ENCODE results near the gene TARBP1. TPM values are rescaled to one million over a fixed set of nuclear protein-coding genes. Genes with fewer than 3 reads are reported as not detected.

Gene TARBP1
- total and polyA plus RNA-seq, 12 donors: 9.2 to 79.7 (median 14.4) TPM

- Histone ChIP-seq H3K27ac (peak within 1 kb of the TSS; percentile 93 to 99 (median 96)), H3K4me1 (replicated peaks in 1 of 2) (peaks cover 13 to 18% of the 10 kb centered on the region in 2 donors), H3K36me3 (replicated peaks in 1 of 2) (no peaks in the 10 kb centered on the region), H3K27me3 (no peaks in the 10 kb centered on the region), H3K4me3 (peak within 1 kb of the TSS; percentile 17 to 97 (median 88)), H3K9me3 (replicated peaks in 1 of 3) (no peaks in the 10 kb centered on the region)
- intact Hi-C loops (cut with DNase I): no loop called here
- 0 to 2% (median 1%) methylated on average over 31 to 62 of the region's 62 CpGs for WGBS, 4 donors
- TF ChIP-seq, protein P1, sequence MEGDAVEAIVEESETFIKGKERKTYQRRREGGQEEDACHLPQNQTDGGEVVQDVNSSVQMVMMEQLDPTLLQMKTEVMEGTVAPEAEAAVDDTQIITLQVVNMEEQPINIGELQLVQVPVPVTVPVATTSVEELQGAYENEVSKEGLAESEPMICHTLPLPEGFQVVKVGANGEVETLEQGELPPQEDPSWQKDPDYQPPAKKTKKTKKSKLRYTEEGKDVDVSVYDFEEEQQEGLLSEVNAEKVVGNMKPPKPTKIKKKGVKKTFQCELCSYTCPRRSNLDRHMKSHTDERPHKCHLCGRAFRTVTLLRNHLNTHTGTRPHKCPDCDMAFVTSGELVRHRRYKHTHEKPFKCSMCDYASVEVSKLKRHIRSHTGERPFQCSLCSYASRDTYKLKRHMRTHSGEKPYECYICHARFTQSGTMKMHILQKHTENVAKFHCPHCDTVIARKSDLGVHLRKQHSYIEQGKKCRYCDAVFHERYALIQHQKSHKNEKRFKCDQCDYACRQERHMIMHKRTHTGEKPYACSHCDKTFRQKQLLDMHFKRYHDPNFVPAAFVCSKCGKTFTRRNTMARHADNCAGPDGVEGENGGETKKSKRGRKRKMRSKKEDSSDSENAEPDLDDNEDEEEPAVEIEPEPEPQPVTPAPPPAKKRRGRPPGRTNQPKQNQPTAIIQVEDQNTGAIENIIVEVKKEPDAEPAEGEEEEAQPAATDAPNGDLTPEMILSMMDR (IDR thresholded peaks at IDR 0.05): peak in 1 of 6 experiments; percentile 14
- TF ChIP-seq POLR2A (IDR thresholded peaks at IDR 0.05): peak; percentile 11 to 79
- DNase-seq: peak; percentile 89 to 95 (median 91)
Measured at GRCh38 chr1:234373064-234373958, 105.7 kb downstream of the TARBP1 start, which contains the start of gene COA6. Gene COA6, plus strand, starts transcription at chr1:234373456. Its CDS starts 11 bp downstream, at chr1:234373467.

GRCh38 chr1:234372011-234372757 is 106.8 kb downstream of the TARBP1 start:
- no peak overlapping the region for H3K27ac ChIP-seq
- H3K36me3 ChIP-seq (replicated peaks in 1 of 2): no peaks in the 10 kb centered on the region
- intact Hi-C loops (cut with DNase I): no loop called here
- DNase-seq: no peak
- H3K4me3 ChIP-seq: peak overlapping the region in 2 of 4 donors; percentile 88 to 89
- TF ChIP-seq, protein P1 (IDR thresholded peaks at IDR 0.05): no peak
- TF ChIP-seq POLR2A (IDR thresholded peaks at IDR 0.05): no peak
- 53 to 56% (median 55%) methylated on average over 9 of the region's 9 CpGs for WGBS, 4 donors
- H3K27me3 ChIP-seq: no peaks in the 10 kb centered on the region
- no peaks in the 10 kb centered on the region for H3K9me3 ChIP-seq (replicated peaks in 1 of 3)
- peaks cover 13 to 18% of the 10 kb centered on the region in 2 donors for H3K4me1 ChIP-seq (replicated peaks in 1 of 2)

DNA sequence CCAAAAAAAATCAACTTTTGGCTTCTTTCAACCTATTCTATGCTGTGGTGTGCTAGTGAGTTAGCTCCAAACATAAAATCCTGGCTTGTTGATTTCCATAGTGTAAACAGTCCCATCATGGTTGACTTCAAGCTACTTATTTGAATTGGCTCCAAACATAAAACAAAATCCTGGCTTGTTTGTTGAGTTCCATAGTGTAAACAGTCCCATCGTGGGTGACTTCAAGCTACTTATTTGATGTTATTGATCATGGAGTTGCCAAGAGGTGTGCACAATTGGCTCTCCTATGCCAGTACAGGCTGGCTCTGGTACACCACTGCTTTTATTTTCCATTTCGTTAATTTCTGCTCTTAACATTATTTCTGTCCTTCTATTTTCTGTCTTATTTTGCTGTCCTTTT is 107.6 kb downstream of the TARBP1 start:
- no peak for TF ChIP-seq POLR2A (IDR thresholded peaks at IDR 0.05)
- no peaks in the 10 kb centered on the region for H3K27me3 ChIP-seq
- intact Hi-C loops (cut with DNase I): no loop called here
- no peak for DNase-seq
- peaks cover 13 to 18% of the 10 kb centered on the region in 2 donors for H3K4me1 ChIP-seq (replicated peaks in 1 of 2)
- H3K36me3 ChIP-seq (replicated peaks in 1 of 2): no peaks in the 10 kb centered on the region
- H3K9me3 ChIP-seq (replicated peaks in 1 of 3): no peaks in the 10 kb centered on the region
- H3K4me3 ChIP-seq: no peak overlapping the region
- WGBS, 4 donors: 69 to 88% (median 72%) methylated on average over 2 of the region's 2 CpGs
- H3K27ac ChIP-seq: no peak overlapping the region

GRCh38 chr1:234369784-234370183 is 109.2 kb downstream of the TARBP1 start:
- Histone ChIP-seq H3K4me1 (replicated peaks in 1 of 2) (peaks cover 13 to 17% of the 10 kb centered on the region in 2 donors), H3K4me3 (no peak overlapping the region), H3K9me3 (replicated peaks in 1 of 3) (no peaks in the 10 kb centered on the region), H3K36me3 (replicated peaks in 1 of 2) (no peaks in the 10 kb centered on the region), H3K27ac (no peak overlapping the region), H3K27me3 (no peaks in the 10 kb centered on the region)
- intact Hi-C loops (cut with DNase I): no loop called here
- DNase-seq: no peak
- TF ChIP-seq, protein P1 (IDR thresholded peaks at IDR 0.05): no peak
- TF ChIP-seq POLR2A (IDR thresholded peaks at IDR 0.05): no peak
- WGBS, 4 donors: 70 to 82% (median 76%) methylated on average over 1 of the region's 1 CpG

Data from adrenal gland (tissue), 12 donors.